ENCODE data around the gene PRKD2. TPM values are rescaled to one million over a fixed set of nuclear protein-coding genes. Genes with fewer than 3 reads are reported as not detected.
A peak's percentile ranks its signal among the peaks of the same experiment; 100 is the strongest.

The PRKD2 gene
- total RNA-seq, 2 donors from 2014 or later = 60.9 to 61.8 TPM

- DNase-seq = no peak
- H3K27me3 ChIP-seq = peaks cover 8% of the 10 kb centered on the region
Observed at GRCh38 chr19:46648961-46649960, 67.7 kb downstream of the PRKD2 start.

GRCh38 chr19:46648060-46648960 is 68.6 kb downstream of the PRKD2 start:
- no peak overlapping the region for H3K4me3 ChIP-seq
- H3K27ac ChIP-seq = no peak overlapping the region
- H3K36me3 ChIP-seq = no peaks in the 10 kb centered on the region
- peaks cover 8% of the 10 kb centered on the region for H3K27me3 ChIP-seq
- intact Hi-C loops (cut with DNase I) = no loop called here
- no peak overlapping the region for H3K9ac ChIP-seq (ENCODE audit: low read depth in 2 of 2, low read length in 2 of 2)
- no peaks in the 10 kb centered on the region for H3K4me1 ChIP-seq
- TF ChIP-seq CTCF (IDR thresholded peaks at IDR 0.05) = no peak
- H3K9me3 ChIP-seq = no peaks in the 10 kb centered on the region
- no peak for DNase-seq

More at GRCh38 chr19:46648961-46649960, 67.7 kb downstream of the PRKD2 start:
- no peaks in the 10 kb centered on the region for H3K4me1 ChIP-seq
- no peaks in the 10 kb centered on the region for H3K36me3 ChIP-seq
- intact Hi-C loops (cut with DNase I) = no loop called here
- TF ChIP-seq CTCF (IDR thresholded peaks at IDR 0.05) = no peak
- H3K9ac ChIP-seq (ENCODE audit: low read depth in 2 of 2, low read length in 2 of 2) = no peak overlapping the region
- no peak overlapping the region for H3K27ac ChIP-seq
- H3K9me3 ChIP-seq = no peaks in the 10 kb centered on the region
- H3K4me3 ChIP-seq = no peak overlapping the region

GRCh38 chr19:46646402-46646801 is 70.5 kb downstream of the PRKD2 start:
- Histone ChIP-seq H3K4me3 (no peak overlapping the region), H3K9me3 (no peaks in the 10 kb centered on the region), H3K36me3 (no peaks in the 10 kb centered on the region), H3K9ac (ENCODE audit: low read depth in 2 of 2, low read length in 2 of 2) (no peak overlapping the region), H3K27me3 (peaks cover 8% of the 10 kb centered on the region), H3K27ac (no peak overlapping the region), H3K4me1 (no peaks in the 10 kb centered on the region)
- no peak for TF ChIP-seq CTCF (IDR thresholded peaks at IDR 0.05)
- intact Hi-C loops (cut with DNase I) = no loop called here
- no peak for DNase-seq

GRCh38 chr19:46644720-46645119 is 72.2 kb downstream of the PRKD2 start:
- peaks cover 12% of the 10 kb centered on the region for H3K27me3 ChIP-seq
- H3K36me3 ChIP-seq = no peaks in the 10 kb centered on the region
- intact Hi-C loops (cut with DNase I) = no loop called here
- no peak for DNase-seq
- TF ChIP-seq CTCF (IDR thresholded peaks at IDR 0.05) = no peak
- no peak overlapping the region for H3K27ac ChIP-seq
- H3K4me1 ChIP-seq = peaks cover under 1% of the 10 kb centered on the region
- H3K9me3 ChIP-seq = no peaks in the 10 kb centered on the region
- no peak overlapping the region for H3K4me3 ChIP-seq
- no peak overlapping the region for H3K9ac ChIP-seq (ENCODE audit: low read depth in 2 of 2, low read length in 2 of 2)

GRCh38 chr19:46640656-46641055 is 76.3 kb downstream of the PRKD2 start:
- H3K4me3 ChIP-seq = no peak overlapping the region
- H3K4me1 ChIP-seq = peaks cover 14% of the 10 kb centered on the region
- peaks cover 31% of the 10 kb centered on the region for H3K27me3 ChIP-seq
- H3K9ac ChIP-seq (ENCODE audit: low read depth in 2 of 2, low read length in 2 of 2) = peak overlapping the region in 1 of 2 donors; percentile 24
- no peaks in the 10 kb centered on the region for H3K9me3 ChIP-seq
- no peaks in the 10 kb centered on the region for H3K36me3 ChIP-seq
- H3K27ac ChIP-seq = no peak overlapping the region
- TF ChIP-seq CTCF (IDR thresholded peaks at IDR 0.05) = no peak
- DNase-seq = no peak
- intact Hi-C loops (cut with DNase I) = no loop called here

All from colonic mucosa (tissue), 4 donors.